Esophagus muscularis mucosa (tissue), 4 donors: ENCODE measurements around the gene CD7. TPM values are rescaled to one million over a fixed set of nuclear protein-coding genes. Genes with fewer than 3 reads are reported as not detected.
A peak's percentile ranks its signal among the peaks of the same experiment; 100 is the strongest.

Experiments used
- DNase-seq: peaks from one replicate; pipeline ENCODE4 v3.0.0-alpha.2; 2017; ENCODE audit errors: extremely low spot score
- H3K27ac ChIP-seq, 4 donors: fragments of 200-600 bp; sonication (generic); replicated peaks in 1 of 4; 1 replicate in 3 of 4; 2 replicates in 1 of 4; pipeline ENCODE4 v1.5.1; 2016 to 2019; ENCODE audit warnings: mild to moderate bottlenecking in 1 of 4
- H3K27me3 ChIP-seq, 4 donors: fragments of 200-600 bp; sonication (generic); one replicate each; pipeline versions ENCODE4 v1.5.1 to v1.6.0; 2016 to 2019
- H3K36me3 ChIP-seq, 4 donors: fragments of 200-600 bp; sonication (generic); one replicate each; pipeline ENCODE4 v1.5.1; 2016 to 2019
- H3K4me1 ChIP-seq, 4 donors: fragments of 200-600 bp; sonication (generic); one replicate each; pipeline ENCODE4 v1.5.1; 2016 to 2019
- H3K4me3 ChIP-seq, 4 donors: fragments of 200-600 bp; sonication (generic); 1 replicate in 2 of 4; 2 replicates in 2 of 4; pipeline ENCODE4 v1.5.1; 2016 to 2019; ENCODE audit warnings: mild to moderate bottlenecking in 4 of 4, moderate library complexity in 1 of 4
- H3K9me3 ChIP-seq, 4 donors: fragments of 200-600 bp; sonication (generic); 1 replicate in 3 of 4; 2 replicates in 1 of 4; pipeline ENCODE4 v1.5.1; 2016 to 2019
- EP300 ChIP-seq: sonication (generic); formaldehyde crosslinking; IDR thresholded peaks from one replicate; pipeline ENCODE4 v1.6.1; 2017; ENCODE audit warnings: antibody characterized with exemption
- POLR2A ChIP-seq: fragments of 450-650 bp; IDR thresholded peaks from one replicate; pipeline ENCODE4 v1.6.1; 2017; ENCODE audit warnings: antibody characterized with exemption, moderate library complexity, mild to moderate bottlenecking, low read depth
- POLR2AphosphoS5 ChIP-seq, 2 donors: sonication (generic); formaldehyde crosslinking; IDR thresholded peaks; one replicate each; pipeline ENCODE4 v1.6.1; 2017; ENCODE audit warnings: antibody characterized with exemption in 2 of 2
- WGBS: methylation state at CpG from one replicate; pipeline ENCODE4 v1.1.5; 2018; 5-methylcytosine and 5-hydroxymethylcytosine counted together
- intact Hi-C: fragments of 100-400 bp; cut with DNase I; formaldehyde crosslinking; loops from one replicate; pipeline ENCODE4 v1.15.1; 2023
- total RNA-seq, 4 donors: library from RNA; depleted of rRNA; stranded (reverse); fragments of >200 nt; gene quantifications; one replicate each; pipeline versions ENCODE4 v1.1.0 to v1.2.1, GENCODE V29; 2016
- TF ChIP-seq, protein P1 (sequence below), 3 experiments: fragments of 200-600 bp in 2 of 3; fragments of 450-650 bp in 1 of 3; sonication (generic) in 2 of 3; IDR thresholded peaks; one replicate each; pipeline ENCODE4 v1.5.1; 2017 to 2019; ENCODE audit warnings: antibody characterized with exemption in 3 of 3, mild to moderate bottlenecking in 2 of 3, moderate library complexity in 1 of 3

CD7 gene
- total RNA-seq, 4 donors from 2014 or later = 0.91 to 5.7 (median 2.0) TPM; not detected in 1

DNA sequence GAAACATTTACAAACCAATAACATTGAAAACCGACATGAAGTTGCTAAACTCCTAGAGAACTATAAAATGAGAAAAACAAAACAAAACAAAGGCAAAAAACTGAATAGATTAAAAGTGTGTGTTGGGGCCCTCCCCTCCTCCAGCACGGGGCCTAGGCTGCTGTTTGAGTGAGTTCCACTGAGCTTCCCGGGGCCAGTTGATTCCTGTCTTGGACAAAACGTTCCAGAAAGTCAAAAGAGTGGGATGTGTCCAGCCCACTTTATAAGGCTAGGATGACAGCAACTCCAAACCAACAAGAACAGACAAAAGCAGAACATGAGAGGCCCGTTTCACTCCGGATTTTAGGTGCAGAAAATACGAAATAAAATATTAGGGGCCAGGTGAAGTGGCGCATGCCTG, 32.3 kb downstream of the CD7 start:
- Histone ChIP-seq H3K4me3 (no peak overlapping the region), H3K36me3 (no peaks in the 10 kb centered on the region), H3K9me3 (no peaks in the 10 kb centered on the region), H3K27ac (peak overlapping the region in 2 of 4 donors; percentile 9 to 51), H3K4me1 (peaks cover 17 to 36% (median 22%) of the 10 kb centered on the region in 4 donors), H3K27me3 (no peaks in the 10 kb centered on the region)
- 63% methylated on average over 8 of the region's 8 CpGs for WGBS
- no peak for TF ChIP-seq POLR2A
- no peak for TF ChIP-seq POLR2AphosphoS5 (IDR thresholded peaks at IDR 0.05)
- no peak for TF ChIP-seq EP300
- TF ChIP-seq, protein P1, sequence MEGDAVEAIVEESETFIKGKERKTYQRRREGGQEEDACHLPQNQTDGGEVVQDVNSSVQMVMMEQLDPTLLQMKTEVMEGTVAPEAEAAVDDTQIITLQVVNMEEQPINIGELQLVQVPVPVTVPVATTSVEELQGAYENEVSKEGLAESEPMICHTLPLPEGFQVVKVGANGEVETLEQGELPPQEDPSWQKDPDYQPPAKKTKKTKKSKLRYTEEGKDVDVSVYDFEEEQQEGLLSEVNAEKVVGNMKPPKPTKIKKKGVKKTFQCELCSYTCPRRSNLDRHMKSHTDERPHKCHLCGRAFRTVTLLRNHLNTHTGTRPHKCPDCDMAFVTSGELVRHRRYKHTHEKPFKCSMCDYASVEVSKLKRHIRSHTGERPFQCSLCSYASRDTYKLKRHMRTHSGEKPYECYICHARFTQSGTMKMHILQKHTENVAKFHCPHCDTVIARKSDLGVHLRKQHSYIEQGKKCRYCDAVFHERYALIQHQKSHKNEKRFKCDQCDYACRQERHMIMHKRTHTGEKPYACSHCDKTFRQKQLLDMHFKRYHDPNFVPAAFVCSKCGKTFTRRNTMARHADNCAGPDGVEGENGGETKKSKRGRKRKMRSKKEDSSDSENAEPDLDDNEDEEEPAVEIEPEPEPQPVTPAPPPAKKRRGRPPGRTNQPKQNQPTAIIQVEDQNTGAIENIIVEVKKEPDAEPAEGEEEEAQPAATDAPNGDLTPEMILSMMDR (IDR thresholded peaks at IDR 0.05) = no peak
- intact Hi-C loops = no loop called here
- no peak for DNase-seq

DNA sequence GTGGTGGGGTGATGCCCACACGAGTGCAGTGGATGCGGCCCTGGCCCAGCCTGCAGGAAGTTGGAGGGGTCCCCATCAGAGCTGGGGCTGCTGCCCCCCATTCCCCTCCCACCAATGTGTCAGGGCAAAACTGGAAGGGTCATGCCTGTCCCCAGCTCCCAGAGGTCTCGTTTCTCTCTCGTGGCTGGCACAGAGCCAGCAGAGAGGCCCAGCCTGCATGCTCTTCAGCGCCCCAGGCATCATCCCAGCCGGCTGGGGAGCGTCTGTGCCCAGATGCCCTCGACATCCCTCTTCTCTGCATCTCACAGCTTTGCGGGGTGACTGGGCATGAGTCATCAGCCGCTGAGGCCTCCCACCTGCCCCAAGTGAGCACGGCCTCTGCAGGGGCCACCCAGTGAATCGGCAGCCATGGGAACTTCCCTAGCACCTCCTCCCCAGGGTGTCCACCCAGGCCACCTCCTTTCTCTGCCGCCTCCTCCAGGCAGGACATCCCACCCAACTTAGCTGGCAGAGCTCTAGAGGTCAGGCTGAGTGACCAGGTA, 34.1 kb downstream of the CD7 start:
- WGBS = 19% methylated on average over 6 of the region's 13 CpGs
- TF ChIP-seq POLR2AphosphoS5 (IDR thresholded peaks at IDR 0.05) (no peak), EP300 (no peak), POLR2A (no peak)
- TF ChIP-seq, protein P1 (IDR thresholded peaks at IDR 0.05) = no peak
- no peak overlapping the region for H3K4me3 ChIP-seq
- DNase-seq = no peak
- H3K4me1 ChIP-seq = peaks cover 13 to 28% (median 16%) of the 10 kb centered on the region in 4 donors
- no peak overlapping the region for H3K27ac ChIP-seq
- intact Hi-C loops = no loop called here
- H3K27me3 ChIP-seq = no peaks in the 10 kb centered on the region
- H3K9me3 ChIP-seq = no peaks in the 10 kb centered on the region
- peaks cover 0 to 1% (median under 1%) of the 10 kb centered on the region in 4 donors for H3K36me3 ChIP-seq

DNA sequence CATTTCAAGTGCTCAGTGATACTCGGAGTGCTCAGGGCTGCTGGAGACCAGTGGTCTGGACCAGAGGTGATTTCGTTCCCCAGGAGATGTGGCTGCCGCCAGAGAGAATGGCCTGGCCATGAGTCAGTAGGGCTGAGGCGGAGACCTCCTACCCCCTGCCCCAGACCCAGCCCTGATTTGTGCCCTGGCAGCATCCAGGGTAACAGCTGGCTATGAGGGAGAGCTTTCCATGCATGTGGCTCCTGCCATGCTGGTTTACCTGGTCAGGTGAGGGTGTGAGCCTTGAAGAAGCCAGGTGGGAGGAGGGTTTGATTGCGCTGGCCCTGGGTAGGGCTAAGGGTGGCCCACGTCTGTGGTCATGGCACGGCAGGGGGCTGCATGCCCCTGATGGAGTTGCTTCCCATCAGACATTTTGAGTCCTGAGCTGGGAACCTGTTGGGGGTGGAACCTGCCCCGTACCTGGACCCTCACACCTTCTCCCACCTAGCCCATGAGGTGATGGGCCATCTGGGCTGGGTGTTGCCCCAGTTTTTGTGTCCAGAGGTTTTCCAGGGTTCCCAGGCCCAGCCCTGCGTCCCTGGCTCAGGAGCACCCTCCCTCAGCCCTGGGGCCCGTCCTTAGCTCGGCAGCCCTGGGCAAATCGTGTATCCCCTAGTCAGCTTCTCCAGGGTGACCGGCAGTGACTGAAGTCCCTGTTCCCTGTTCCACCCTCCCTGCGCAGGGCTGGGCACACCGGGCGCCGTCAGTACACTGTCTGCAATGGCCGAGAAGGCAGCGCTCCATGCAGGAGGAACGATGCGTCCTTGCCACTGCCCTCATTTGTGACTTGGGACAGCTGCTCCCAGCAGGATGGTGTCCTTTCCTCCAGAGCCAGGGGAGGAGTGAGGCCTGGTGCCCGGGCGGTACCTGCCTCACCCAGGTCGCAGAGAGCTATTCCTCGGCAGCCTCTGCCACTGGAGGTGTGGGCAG, 34.9 kb downstream of the CD7 start:
- Histone ChIP-seq H3K27ac (no peak overlapping the region), H3K27me3 (no peaks in the 10 kb centered on the region), H3K9me3 (no peaks in the 10 kb centered on the region), H3K4me1 (peaks cover 6 to 20% (median 8%) of the 10 kb centered on the region in 4 donors), H3K36me3 (peaks cover 0 to 8% (median 4%) of the 10 kb centered on the region in 4 donors), H3K4me3 (no peak overlapping the region)
- TF ChIP-seq EP300 (no peak), POLR2AphosphoS5 (IDR thresholded peaks at IDR 0.05) (no peak), POLR2A (no peak)
- TF ChIP-seq, protein P1 (IDR thresholded peaks at IDR 0.05) = no peak
- intact Hi-C loops = no loop called here
- DNase-seq = no peak
- WGBS = 83% methylated on average over 1 of the region's 25 CpGs

DNA sequence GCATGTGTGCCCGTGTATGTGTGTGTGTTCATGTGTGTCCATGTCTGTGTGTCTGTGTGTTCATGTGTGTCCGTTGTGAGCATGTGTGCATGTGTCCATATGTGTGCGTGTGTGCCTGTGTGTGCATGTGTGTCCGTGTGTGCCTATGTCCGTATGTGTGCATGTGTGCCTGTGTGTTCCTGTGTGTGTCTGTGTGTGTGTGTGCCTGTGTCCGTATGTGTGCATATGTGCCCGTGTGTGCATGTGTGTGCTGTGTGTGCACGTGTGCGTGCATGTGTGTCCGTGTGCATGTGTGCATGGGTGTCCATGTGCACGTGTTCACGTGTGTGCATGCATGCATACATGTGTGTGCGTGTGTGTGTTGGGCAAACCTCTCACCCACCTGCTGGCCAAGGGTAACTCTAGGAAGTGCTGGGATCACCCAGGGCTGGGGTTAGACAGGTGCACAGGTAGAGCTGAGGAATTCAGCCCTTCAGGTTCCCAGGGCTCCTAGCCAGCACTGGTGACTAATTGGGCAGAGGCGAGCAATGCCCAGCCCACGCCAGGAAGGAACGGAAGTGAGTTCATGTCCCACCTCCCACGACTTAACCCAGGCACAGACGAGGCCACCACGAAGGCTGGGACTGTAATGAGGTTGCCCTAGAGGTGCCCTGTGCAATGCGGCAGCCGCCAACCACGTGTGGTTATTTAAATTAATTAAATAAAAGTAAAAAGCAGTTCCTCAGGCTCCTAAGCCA, 35.7 kb downstream of the CD7 start:
- no peak overlapping the region for H3K27ac ChIP-seq
- no peak overlapping the region for H3K4me3 ChIP-seq
- intact Hi-C loops = no loop called here
- 77% methylated on average over 21 of the region's 22 CpGs for WGBS
- H3K9me3 ChIP-seq = no peaks in the 10 kb centered on the region
- peaks cover 4 to 15% (median 6%) of the 10 kb centered on the region in 4 donors for H3K4me1 ChIP-seq
- no peak for DNase-seq
- H3K27me3 ChIP-seq = no peaks in the 10 kb centered on the region
- no peak for TF ChIP-seq EP300
- no peak for TF ChIP-seq POLR2AphosphoS5 (IDR thresholded peaks at IDR 0.05)
- TF ChIP-seq, protein P1 (IDR thresholded peaks at IDR 0.05) = no peak
- TF ChIP-seq POLR2A = no peak
- peaks cover 0 to 12% (median 5%) of the 10 kb centered on the region in 4 donors for H3K36me3 ChIP-seq
